ENCODE results near the gene ARHGEF37.

Gene ARHGEF37

DNA sequence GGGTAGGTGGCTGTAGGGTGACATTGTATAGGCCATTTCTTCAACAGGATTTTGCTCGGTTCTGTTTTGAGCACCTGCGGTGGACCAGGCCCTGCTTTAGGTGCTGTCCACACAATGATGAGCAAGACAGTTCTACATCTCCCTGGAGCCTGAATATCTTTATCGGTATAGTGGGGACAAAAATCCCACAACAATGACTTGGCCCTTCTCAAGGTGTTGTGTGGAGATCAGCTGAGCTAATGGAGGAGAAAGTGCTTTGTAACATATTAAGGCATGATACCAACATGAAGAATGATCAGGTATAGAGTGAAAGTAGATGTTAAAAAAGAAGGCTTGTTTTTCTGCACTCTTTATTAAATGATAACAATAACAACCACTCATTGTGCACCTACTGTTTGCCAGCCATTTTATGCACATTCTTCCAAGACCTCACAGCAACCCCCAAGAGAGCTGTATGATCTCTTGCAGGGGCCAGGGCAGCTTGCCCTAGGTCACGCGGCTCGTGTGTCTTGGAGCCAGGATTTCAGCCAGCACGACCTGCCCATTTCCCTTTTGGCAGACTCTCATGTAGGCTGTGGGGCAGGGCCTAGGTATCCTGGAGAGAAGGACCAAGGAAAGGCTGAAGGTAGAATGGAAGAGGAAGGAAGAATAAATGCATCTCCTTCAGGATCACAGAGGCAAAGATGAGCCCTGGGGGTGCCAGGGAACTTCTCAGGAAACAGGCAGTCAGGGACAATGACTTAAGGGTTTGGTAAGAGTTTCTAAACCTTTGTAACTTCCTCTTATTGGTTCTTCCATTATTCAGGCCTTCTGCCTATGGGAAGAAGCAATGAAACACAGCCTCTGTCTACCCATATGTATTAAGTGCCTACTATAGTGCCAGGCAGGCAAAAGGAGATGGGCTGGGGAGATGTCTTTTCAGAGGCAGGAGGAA, 98.8 kb downstream of the ARHGEF37 start:
- no peak for DNase-seq

DNA sequence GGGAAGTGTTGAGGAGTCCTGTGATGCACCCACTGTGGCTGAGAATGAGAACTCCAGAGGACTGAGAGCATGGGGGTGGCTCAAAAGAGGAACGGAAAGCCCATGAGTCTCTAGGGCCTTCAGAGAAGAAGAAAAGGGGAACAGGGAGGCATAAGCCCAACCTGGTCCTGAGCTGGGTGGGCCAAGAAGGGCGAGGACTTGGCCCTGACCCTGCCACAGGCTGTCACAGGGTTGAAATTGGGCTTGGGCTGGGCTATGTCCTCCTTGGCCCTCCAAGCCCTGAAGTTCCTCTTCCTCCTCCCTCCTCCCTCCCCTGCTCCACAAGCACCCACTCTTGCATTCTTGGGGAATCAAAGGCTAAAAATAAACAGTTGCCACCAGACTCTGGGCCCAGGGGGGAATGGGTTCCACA, 99.5 kb downstream of the ARHGEF37 start:
- DNase-seq: no peak

DNA sequence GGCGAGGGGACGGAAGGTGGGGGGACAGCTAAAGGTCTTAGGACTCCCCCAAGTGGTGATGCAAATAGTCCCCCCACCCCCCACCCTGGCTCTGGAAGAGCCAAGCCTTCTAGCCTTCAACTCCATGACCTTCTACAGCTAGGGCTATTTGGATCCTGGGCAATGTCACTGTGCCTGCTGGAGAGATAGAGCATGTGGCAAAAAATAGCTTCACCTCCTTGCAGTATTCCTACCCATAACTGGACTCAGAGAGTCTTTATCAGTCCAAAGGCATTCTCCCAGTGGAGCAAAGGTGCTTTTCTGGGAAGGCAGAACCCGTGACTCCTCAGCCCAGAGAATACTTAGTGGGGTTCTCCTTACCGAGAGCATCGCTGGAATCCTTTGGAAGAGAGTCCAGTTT, 100.0 kb downstream of the ARHGEF37 start:
- no peak for DNase-seq

DNA sequence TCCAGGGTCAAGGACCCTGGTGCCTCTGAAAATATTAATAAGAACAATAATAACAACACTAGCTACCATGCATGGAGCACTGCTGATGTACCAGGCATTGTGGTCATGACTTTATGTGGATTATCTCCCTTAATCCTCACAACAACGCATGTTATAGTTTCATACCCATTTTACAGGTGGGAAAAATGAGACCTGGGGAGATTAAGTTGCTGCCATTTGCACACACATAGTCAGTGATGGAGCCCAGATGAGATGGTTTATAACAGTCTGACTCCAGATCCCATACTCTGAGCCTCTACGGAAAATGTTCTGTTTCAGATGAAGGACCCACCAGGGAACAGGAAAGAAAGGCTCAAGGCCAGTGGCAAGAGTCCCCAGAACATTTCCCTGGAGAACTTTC, 100.6 kb downstream of the ARHGEF37 start:
- no peak for DNase-seq

DNA sequence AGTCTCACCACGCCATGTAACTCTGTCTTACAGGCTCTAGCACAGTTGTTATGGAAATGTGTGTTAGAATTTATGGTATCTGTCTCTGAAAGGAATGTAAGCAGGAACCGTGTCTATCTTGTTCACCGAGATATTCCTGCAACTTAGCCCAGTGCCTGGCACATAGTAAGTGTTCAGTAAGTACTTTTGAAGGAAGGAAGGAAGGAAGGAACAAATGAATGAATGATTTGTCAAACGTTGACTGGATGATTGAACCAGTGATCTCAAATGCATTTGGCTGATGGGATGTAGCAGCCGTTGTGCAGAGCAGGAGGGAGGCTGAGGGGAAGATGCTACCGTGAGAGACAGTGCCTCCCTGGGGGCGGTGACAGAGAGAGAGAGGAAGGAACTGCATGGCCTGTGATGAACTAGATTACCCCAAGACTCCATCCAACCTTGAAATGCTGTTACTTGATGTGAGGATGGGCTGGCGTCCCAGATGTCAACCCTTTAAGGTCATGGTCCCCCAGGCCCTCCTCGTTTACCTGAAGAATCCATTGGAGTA, 101.3 kb downstream of the ARHGEF37 start:
- DNase-seq: no peak

DNA sequence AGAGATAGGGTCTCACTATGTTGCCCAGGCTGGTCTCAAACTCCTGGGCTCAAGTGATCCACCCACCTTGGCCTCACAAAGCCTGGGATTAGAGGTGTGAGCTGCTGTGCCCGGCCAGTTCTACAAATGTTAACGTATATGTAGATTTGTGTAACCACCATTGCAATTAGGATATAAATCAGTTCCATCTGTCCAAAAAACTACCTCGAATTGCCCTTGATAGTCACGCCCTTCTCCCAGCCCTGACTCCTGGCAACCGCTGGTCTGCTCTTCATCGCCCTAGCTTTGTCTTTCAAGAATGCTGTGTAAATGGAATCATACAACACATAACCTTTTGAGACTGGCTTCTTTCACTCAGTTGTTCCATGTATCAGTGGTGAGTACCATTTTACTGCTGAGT, 102.7 kb downstream of the ARHGEF37 start:
- DNase-seq: no peak

DNA sequence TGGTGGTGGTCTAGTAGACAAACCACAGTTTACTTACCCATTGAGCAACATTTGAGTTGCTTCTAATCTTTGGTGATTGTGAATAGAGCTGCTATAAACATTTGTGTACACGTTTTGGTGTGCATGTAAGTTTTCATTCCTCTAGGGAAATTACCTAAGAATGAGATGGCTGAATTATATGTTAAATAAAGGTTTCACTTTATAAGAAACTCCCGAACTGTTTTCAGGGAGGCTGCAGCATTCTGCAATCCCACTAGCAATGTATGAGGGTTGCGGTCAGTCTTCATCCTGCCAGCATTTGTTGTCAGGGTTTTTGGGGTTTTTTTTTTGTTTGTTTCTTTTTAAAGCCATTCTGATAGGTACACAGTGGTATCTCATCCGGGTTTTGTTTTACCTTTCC, 103.1 kb downstream of the ARHGEF37 start:
- DNase-seq: no peak

Measured in right hindlimb (tissue), 1 donor.